HepG2 (cell line): ENCODE measurements around the gene APBB3. TPM values are rescaled to one million over a fixed set of nuclear protein-coding genes. Genes with fewer than 3 reads are reported as not detected.

Experiments used
- AKAP8 ChIP-seq: sonication (generic); formaldehyde crosslinking; IDR thresholded peaks from 2 replicates; pipeline ENCODE4 v1.5.1; 2020; ENCODE audit warnings: mild to moderate bottlenecking, missing genetic modification reagents
- ARID3A ChIP-seq: IDR thresholded peaks from 2 replicates; pipeline ENCODE4 v1.6.1; 2012; ENCODE audit warnings: low read depth, low read length, improper control_type of control experiment
- ATAD3A ChIP-seq: sonication (generic); formaldehyde crosslinking; IDR thresholded peaks from 2 replicates; pipeline ENCODE4 v1.4.0; 2020; ENCODE audit warnings: missing genetic modification reagents
- BORCS8-MEF2B ChIP-seq: sonication (generic); formaldehyde crosslinking; IDR thresholded peaks from 2 replicates; pipeline ENCODE4 v1.8.0; 2022; ENCODE audit warnings: mild to moderate bottlenecking, missing genetic modification reagents
- CHD2 ChIP-seq: IDR thresholded peaks from 2 replicates; pipeline ENCODE4 v1.6.1; 2011; ENCODE audit warnings: low read depth, low read length, improper control_type of control experiment
- KAT2B ChIP-seq: fragments of 150-350 bp; IDR thresholded peaks from 2 replicates; pipeline ENCODE4 v1.6.1; 2014; ENCODE audit warnings: low read depth, low read length, borderline replicate concordance
- MBNL3 ChIP-seq: fragments of 250-450 bp; sonication (Bioruptor Pico); conservative IDR thresholded peaks from 2 replicates; pipeline ENCODE4 v1.8.0; 2022; ENCODE audit warnings: mild to moderate bottlenecking, inconsistent platforms
- MED13 ChIP-seq: sonication (generic); formaldehyde crosslinking; IDR thresholded peaks from 2 replicates; pipeline ENCODE4 v1.5.0; 2020; ENCODE audit warnings: missing genetic modification reagents
- NFYC ChIP-seq: IDR thresholded peaks from 2 replicates; pipeline ENCODE4 v1.6.1; 2016; ENCODE audit warnings: missing genetic modification reagents, missing compliant biosample characterization
- PRDM15 ChIP-seq: sonication (generic); formaldehyde crosslinking; IDR thresholded peaks from 2 replicates; pipeline ENCODE4 v1.4.0; 2020; ENCODE audit warnings: missing genetic modification reagents
- TCF7L2 ChIP-seq: IDR thresholded peaks from 2 replicates; pipeline ENCODE4 v1.6.1; 2011; ENCODE audit warnings: mild to moderate bottlenecking, low read depth, low read length, moderate library complexity
- TGIF2 ChIP-seq: IDR thresholded peaks from 2 replicates; pipeline ENCODE4 v1.6.1; 2016; ENCODE audit warnings: control low read depth, missing compliant biosample characterization
- TIGD3 ChIP-seq: sonication (generic); formaldehyde crosslinking; IDR thresholded peaks from 2 replicates; pipeline ENCODE4 v1.5.1; 2020; ENCODE audit warnings: mild to moderate bottlenecking, missing genetic modification reagents, borderline replicate concordance
- YEATS4 ChIP-seq: sonication (generic); formaldehyde crosslinking; IDR thresholded peaks from 2 replicates; pipeline ENCODE4 v1.4.0; 2020; ENCODE audit warnings: missing genetic modification reagents, borderline replicate concordance
- ZBTB43 ChIP-seq: sonication (generic); formaldehyde crosslinking; conservative IDR thresholded peaks from 2 replicates; pipeline ENCODE4 v1.4.0; 2020; ENCODE audit warnings: missing genetic modification reagents
- ZMAT5 ChIP-seq: sonication (generic); formaldehyde crosslinking; IDR thresholded peaks from 2 replicates; pipeline ENCODE4 v1.5.0; 2020; ENCODE audit warnings: mild to moderate bottlenecking, low read depth, missing genetic modification reagents, borderline replicate concordance
- ZNF460 ChIP-seq: sonication (generic); formaldehyde crosslinking; IDR thresholded peaks from 2 replicates; pipeline ENCODE4 v1.5.1; 2020; ENCODE audit warnings: missing genetic modification reagents, mild to moderate bottlenecking, borderline replicate concordance
- ZNF670 ChIP-seq: sonication (generic); formaldehyde crosslinking; IDR thresholded peaks from 2 replicates; pipeline ENCODE4 v1.8.0; 2022; ENCODE audit warnings: mild to moderate bottlenecking, missing genetic modification reagents, borderline replicate concordance
- ZNF790 ChIP-seq: sonication (generic); formaldehyde crosslinking; IDR thresholded peaks from 2 replicates; pipeline ENCODE4 v1.8.0; 2022; ENCODE audit warnings: missing genetic modification reagents, mild to moderate bottlenecking, borderline replicate concordance
- ZNF816 ChIP-seq: sonication (generic); formaldehyde crosslinking; IDR thresholded peaks from 2 replicates; pipeline ENCODE4 v1.8.0; 2022; ENCODE audit warnings: missing genetic modification reagents, mild to moderate bottlenecking, borderline replicate concordance
- ZSCAN29 ChIP-seq: sonication (generic); formaldehyde crosslinking; conservative IDR thresholded peaks from 2 replicates; pipeline ENCODE4 v1.4.0; 2020; ENCODE audit warnings: mild to moderate bottlenecking, missing genetic modification reagents
- ZSCAN30 ChIP-seq: sonication (generic); formaldehyde crosslinking; IDR thresholded peaks from 2 replicates; pipeline ENCODE4 v1.5.0; 2020; ENCODE audit warnings: mild to moderate bottlenecking, missing genetic modification reagents
- polyA plus RNA-seq, 8 experiments: library from polyadenylated mRNA; depleted of rRNA in 3 of 8; stranded (reverse) in 7 of 8; unstranded in 1 of 8; fragments of >200 nt; fragmentation: Illumina TruSeq in 4 of 8; extraction: Trizol in 4 of 8; gene quantifications; 2 replicates each; pipeline versions ENCODE4 v1.2.1 to v1.2.3, GENCODE V29; 2011 to 2016; ENCODE audit warnings: low read depth in 4 of 8, missing spikeins in 1 of 8, mixed read lengths in 1 of 8; ENCODE audit not compliant: insufficient read depth in 1 of 8
- total RNA-seq, 5 experiments: library from RNA; depleted of rRNA; stranded (reverse); fragments of >200 nt; fragmentation: Illumina TruSeq; extraction: Trizol; gene quantifications; 2 replicates each; pipeline ENCODE4 v1.2.3, GENCODE V29; 2016; ENCODE audit warnings: low read depth in 1 of 5

Gene APBB3
- total and polyA plus RNA-seq, 2 of the 13 experiments (the other 11 are each of a cell fraction or from before 2014, with no cell fraction given) = 0.38 to 0.78 TPM

GRCh38 chr5:140557136-140557805 lies 7.1 kb downstream of the APBB3 start, which contains the start of gene SRA1 (continued):
- TF ChIP-seq ARID3A (no peak), TGIF2 (CRISPR knock-in tag) (no peak), MED13 (no peak), ZSCAN29 (CRISPR knock-in tag) (no peak), BORCS8-MEF2B (CRISPR knock-in tag) (peak; percentile 66), ZSCAN30 (CRISPR knock-in tag) (peak; percentile 82), AKAP8 (peak; percentile 80; the same call in 1 of the 2 replicates), ZNF460 (CRISPR knock-in tag) (no peak; the same call in 1 of the 2 replicates), MBNL3 (CRISPR knock-in tag) (no peak), NFYC (CRISPR knock-in tag) (peak; percentile 59), ZNF790 (CRISPR knock-in tag) (no peak), TIGD3 (CRISPR knock-in tag) (no peak), KAT2B (no peak), TCF7L2 (no peak), ZBTB43 (CRISPR knock-in tag) (0 out of 2 replicates have a peak, but pooled peaks have one; percentile 46), CHD2 (0 out of 2 replicates have a peak, but pooled peaks have one; percentile 15), YEATS4 (CRISPR knock-in tag) (peak; percentile 91; the same call in 1 of the 2 replicates), ZNF816 (CRISPR knock-in tag) (peak; percentile 84), ATAD3A (0 out of 2 replicates have a peak, but pooled peaks have one; percentile 41), ZMAT5 (CRISPR knock-in tag) (no peak), PRDM15 (CRISPR knock-in tag) (peak; percentile 96), ZNF670 (CRISPR knock-in tag) (no peak)
